K562 (cell line): ENCODE measurements around the gene RRP9.

ENCODE experiments used
- CBX5 ChIP-seq: IDR thresholded peaks from 2 replicates; pipeline ENCODE4 v1.6.1; 2014; ENCODE audit warnings: low read depth, borderline replicate concordance
- CEBPB ChIP-seq: fragments of 450-650 bp; IDR thresholded peaks from 2 replicates; pipeline ENCODE4 v1.6.1; 2016; ENCODE audit warnings: missing genetic modification characterization, missing compliant biosample characterization
- CTCF ChIP-seq, 3 experiments: IDR thresholded peaks in 2 of 3; conservative IDR thresholded peaks in 1 of 3; 2 replicates each; pipeline ENCODE4 v1.5.1; 2011 to 2012; ENCODE audit warnings: low read length in 3 of 3, mild to moderate bottlenecking in 3 of 3, control low read depth in 2 of 3, improper control_type of control experiment in 1 of 3, inconsistent platforms in 1 of 3, low read depth in 1 of 3, mixed read lengths in 1 of 3, moderate library complexity in 1 of 3; ENCODE audit not compliant: insufficient read depth in 2 of 3
- NCOA2 ChIP-seq, 2 experiments: fragments of 450-650 bp; IDR thresholded peaks; 2 replicates each; pipeline ENCODE4 v1.6.1; 2018; ENCODE audit warnings: mild to moderate bottlenecking in 2 of 2, moderate library complexity in 1 of 2; ENCODE audit not compliant: partially characterized antibody in 2 of 2
- PATZ1 ChIP-seq: fragments of 250-450 bp; sonication (Bioruptor Pico); IDR thresholded peaks from 2 replicates; pipeline ENCODE4 v1.5.0; 2020; ENCODE audit warnings: mild to moderate bottlenecking, borderline replicate concordance
- PHF21A ChIP-seq: fragments of 450-650 bp; IDR thresholded peaks from 2 replicates; pipeline ENCODE4 v1.6.1; 2017; ENCODE audit warnings: low read depth, borderline replicate concordance
- POLR2AphosphoS5 ChIP-seq: IDR thresholded peaks from 2 replicates; pipeline ENCODE4 v1.6.1; 2011; ENCODE audit warnings: mild to moderate bottlenecking, low read depth, low read length, moderate library complexity; ENCODE audit not compliant: control insufficient read depth, insufficient read depth
- TAF15 ChIP-seq: fragments of 200-400 bp; formaldehyde crosslinking; IDR thresholded peaks from 2 replicates; pipeline ENCODE4 v1.6.1; 2017; ENCODE audit warnings: mild to moderate bottlenecking, low read depth, low read length, moderate library complexity
- ZBTB1 ChIP-seq: sonication (generic); formaldehyde crosslinking; IDR thresholded peaks from 2 replicates; pipeline ENCODE4 v1.8.1; 2023; ENCODE audit warnings: missing genetic modification reagents, low read depth, mild to moderate bottlenecking, borderline replicate concordance
- ZNF785 ChIP-seq: fragments of 250-450 bp; sonication (Bioruptor Pico); IDR thresholded peaks from 2 replicates; pipeline ENCODE4 v1.4.0; 2020; ENCODE audit warnings: mild to moderate bottlenecking
- ZSCAN29 ChIP-seq: fragments of 450-650 bp; IDR thresholded peaks from 2 replicates; pipeline ENCODE4 v1.6.1; 2017

- TF ChIP-seq CEBPB (no peak), PATZ1 (no peak), TAF15 (no peak), CTCF (IDR thresholded peaks at IDR 0.05 in 2 of 3, conservative IDR thresholded peaks at IDR 0.05 in 1 of 3; ENCODE audit: insufficient read depth in 2 of 3, low read depth in 1 of 3, low read length in 3 of 3) (no peak), ZSCAN29 (no peak), CBX5 (no peak), ZNF785 (CRISPR knock-in tag) (no peak), POLR2AphosphoS5 (no peak), ZBTB1 (CRISPR knock-in tag) (no peak), PHF21A (no peak), NCOA2 (IDR thresholded peaks at IDR 0.05; ENCODE audit: partially characterized antibody in 2 of 2) (no peak)
Observed at GRCh38 chr3:51964521-51964920, 22.8 kb upstream of the RRP9 start.
